Activated CD8-positive, alpha-beta memory T cell treated with anti-CD3 and anti-CD28 coated beads, Interleukin-2, amount 50 U/mL, for 1 hour (primary cell): ENCODE results near the gene PPP2R1A.

ENCODE experiments used
- DNase-seq: peaks from one replicate; pipeline ENCODE4 v3.0.0-alpha.2; 2020; ENCODE audit errors: extremely low read depth

Gene PPP2R1A

DNA sequence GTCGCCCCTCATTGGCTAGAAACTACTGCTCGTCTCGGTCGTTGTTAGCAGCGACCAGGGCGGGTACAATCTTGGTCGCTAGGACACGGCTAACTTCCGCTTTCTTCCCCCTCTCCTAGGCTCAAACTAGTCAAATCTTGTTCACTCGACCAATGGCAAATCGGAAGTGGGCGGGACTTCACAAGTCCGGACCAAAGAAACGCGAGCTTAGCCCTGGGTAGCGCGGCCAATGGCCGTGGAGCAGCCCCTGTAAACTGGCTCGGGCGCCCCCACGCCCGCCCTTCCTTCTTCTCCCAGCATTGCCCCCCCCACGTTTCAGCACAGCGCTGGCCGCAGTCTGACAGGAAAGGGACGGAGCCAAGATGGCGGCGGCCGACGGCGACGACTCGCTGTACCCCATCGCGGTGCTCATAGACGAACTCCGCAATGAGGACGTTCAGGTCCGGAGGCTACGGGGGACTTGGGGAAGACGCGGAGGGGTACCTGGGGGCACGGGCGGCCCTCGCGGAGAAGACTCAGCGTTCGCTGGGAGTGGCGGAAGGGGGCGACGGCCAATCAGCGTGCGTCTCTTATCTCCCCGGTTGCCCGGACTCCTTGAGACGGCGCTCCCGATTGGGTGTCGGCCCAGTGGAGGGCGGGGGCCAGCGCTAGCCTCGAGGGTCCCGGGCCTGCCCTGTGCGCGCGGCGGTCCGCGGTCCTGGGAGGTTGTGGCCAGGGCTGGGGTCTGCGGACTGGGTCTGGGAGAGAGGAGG lies at the start of gene PPP2R1A:
TSS of gene PPP2R1A (plus strand) at position 318 of the 752 bp plus-strand sequence. CDS start at position 363, 45 bp downstream.
- peak; percentile 100 for DNase-seq

DNA sequence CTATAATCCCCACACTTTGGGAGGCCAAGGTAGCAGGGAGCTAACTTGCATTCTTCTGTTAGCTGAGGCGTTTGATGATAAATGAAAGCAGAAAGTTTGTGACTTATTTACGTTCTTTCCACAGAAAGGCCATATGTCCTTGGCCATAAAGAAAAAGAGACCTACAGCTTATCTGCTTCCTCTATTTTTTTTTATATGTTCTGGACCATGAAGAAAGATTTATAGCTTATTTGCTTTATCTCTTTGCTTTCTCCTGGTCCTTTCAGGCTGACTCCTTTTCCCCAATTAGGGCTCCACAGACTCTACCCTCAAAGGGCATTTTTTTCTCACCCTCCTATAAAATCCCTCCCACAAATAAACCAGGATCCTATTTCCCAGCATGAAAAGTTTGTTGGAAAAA lies 48.6 kb upstream of the PPP2R1A start:
- no peak for DNase-seq

DNA sequence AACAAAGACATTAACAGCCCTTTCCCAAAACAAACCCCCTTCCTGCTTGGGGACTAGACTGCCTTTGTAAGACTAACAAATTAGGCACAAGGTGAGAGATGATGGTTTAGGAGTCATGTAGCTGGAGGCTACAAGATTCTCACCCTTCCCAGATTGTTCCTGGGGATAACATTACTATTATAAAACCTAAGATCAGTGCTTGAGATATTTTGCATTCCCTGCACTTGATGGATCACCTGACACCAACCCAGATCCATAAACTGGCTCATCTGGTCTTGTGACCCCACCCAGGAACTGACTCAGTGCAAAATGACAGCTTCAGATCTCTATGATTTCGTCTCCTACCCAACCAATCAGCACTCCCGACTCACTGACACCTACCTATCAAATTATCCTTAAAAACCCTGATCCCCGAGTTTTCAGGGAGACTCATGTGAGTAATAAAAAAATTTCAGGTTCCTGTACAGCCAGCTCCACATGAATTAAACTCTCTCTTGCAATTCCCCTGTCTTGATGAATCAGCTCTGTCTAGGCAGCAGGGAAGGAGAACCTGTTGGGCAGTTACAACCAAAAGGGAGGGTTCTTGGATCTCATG lies 47.8 kb upstream of the PPP2R1A start:
- DNase-seq: no peak

DNA sequence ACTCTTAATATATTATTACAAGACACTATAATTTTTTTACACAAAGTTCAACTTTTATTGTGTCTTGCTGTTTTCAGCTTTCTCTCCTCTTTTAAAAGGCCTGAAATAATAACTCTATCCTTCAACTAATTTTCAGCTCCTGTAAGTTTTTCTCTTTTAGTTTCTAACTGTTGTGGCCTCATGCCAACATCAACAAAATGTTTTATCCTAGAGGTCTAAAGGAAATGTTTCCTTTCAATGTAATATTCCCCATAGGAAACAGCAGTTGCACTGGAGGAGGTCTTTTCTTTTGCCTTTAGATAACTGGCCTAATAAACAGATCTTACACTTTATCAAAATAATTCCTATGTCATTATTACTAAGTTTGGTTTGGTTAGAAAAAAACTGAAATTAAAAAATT lies 41.6 kb upstream of the PPP2R1A start:
- no peak for DNase-seq

DNA sequence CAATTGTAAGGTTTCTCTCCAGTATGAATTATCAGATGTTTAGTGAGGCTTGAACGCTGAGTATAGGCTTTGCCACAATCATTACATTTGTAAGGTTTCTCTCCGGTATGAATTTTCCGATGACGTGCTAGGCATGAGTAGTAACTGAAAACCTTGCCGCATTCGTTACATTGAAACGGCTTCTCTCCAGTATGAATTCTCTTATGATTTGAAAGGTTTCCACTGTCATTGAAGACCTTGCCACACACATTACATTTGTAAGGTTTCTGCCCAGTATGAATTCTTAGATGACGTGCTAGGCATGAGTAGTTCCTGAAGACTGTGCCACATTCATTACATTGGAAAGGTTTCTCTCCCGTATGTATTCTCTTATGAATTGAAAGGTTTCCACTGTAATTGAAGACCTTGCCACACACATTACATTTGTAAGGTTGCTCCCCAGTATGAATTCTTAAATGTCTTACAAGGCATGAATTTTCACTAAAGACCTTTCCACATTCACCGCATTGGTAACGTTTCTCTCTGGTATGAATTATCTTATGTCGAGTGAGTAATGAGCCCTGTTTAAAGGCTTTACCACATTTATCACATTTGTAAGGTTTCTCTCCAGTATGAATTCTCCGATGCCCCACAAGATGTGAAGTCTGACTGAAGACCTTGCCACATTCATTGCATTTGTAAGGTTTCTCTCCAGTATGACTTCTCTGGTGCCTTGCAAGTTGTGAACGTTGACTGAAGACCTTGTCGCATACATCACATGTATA lies 34.1 kb upstream of the PPP2R1A start:
- DNase-seq: no peak

DNA sequence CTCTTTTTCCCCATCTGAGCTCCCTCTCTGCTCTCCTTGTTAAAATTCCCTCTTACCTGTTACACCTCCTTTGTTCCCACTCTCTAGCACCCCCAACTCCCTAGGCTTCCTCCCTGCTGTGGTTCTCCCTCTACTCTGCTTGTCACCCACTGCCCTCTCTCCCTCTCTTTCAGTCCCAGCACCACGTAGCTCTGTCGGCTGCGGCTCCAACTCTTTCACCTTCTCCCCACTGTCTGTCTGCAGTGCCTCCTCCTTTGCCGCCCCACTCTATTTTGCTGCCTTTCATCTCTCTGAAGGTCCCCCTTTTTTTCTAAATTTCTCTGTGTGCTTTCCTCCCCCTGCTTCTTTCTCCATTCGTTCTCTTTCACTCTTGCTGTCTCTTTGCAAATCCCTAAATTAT lies 19.5 kb upstream of the PPP2R1A start:
- no peak for DNase-seq

DNA sequence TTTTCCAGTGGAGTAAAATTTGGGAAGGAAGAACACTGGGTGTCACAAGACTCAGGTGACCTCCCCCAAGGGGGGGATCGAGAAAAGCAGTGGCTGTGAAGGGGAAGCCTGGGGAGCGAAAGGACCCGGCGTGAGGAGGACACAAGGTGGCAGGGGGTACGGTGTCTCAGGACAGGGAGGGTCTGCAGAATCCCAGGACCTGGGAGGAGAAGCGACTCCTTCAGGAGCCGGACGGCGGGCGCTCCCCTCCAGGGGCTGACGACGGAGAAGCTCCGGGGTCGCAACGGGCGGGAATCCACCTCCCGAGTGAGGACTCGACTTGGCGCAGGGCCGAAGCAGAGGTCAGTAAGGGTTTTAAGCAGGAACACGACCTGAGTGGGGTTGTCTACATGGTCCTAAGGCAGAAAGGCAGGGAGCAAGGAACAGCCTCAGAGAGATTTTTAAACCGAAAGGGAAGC lies 19.0 kb upstream of the PPP2R1A start:
- DNase-seq: no peak

DNA sequence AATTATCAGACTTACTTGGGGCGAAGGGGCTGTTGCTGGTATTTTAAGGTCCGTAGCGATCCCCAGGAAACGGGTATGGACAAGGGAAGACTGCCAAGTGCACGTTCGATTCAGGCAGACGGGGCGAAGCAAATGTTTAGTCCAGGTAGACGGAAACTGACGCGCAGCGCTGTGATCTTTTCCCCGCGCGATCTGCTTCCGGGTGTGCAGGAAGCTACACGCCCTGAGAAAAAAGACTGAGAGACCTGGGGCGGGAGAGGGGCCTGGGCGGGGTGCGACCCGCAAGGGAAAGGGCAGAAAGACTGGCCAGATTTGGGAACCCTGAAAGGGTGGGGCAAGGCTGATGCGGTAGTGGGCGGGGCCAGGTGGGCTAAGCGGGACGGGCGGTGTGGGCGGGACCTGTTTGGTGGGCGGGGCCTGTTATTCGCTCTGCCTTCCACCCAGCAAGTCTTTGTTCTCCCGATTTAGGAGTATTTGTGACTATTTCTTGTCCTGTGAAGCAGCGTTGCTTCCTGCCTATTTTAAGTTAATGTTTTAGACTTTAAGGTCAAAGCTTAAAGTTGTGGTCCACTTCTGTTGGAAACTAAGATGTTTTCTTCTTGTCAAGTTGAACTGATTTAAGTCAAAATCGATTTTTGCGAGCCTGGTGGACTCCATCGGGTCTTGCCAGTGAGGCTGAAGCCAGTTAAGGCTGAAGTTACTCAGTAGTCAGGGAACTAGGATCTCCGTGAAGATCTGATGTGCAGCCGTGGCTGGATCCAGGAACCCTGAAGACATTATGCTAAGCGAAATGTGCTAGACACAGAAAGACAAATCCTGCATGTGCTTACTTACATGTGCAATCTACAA lies 18.3 kb upstream of the PPP2R1A start, which contains the start of gene ZNF836:
TSS of gene ZNF836 (minus strand) at position 301 of the 849 bp plus-strand sequence. CDS start 3,549 bp downstream, outside the sequence.
- peak; percentile 84 for DNase-seq

DNA sequence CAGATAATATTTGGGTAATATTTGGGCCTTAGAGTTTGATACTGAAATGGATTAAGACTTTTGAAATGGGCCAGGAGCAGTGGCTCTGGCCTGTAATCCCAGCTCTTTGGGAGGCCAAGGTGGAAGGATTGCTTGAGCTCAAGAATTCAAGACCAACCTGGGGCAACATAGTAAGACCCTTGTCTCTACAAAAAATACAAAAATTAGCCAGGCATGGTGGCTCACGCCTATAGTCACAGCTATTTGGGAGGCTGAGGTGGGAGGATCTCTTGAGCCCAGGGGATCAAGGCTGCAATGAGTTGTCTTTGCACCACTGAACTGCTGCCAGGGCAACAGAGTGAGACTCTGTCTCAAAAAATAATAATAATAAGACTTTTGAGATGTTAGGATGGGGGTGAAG lies 17.5 kb upstream of the PPP2R1A start:
- no peak for DNase-seq

DNA sequence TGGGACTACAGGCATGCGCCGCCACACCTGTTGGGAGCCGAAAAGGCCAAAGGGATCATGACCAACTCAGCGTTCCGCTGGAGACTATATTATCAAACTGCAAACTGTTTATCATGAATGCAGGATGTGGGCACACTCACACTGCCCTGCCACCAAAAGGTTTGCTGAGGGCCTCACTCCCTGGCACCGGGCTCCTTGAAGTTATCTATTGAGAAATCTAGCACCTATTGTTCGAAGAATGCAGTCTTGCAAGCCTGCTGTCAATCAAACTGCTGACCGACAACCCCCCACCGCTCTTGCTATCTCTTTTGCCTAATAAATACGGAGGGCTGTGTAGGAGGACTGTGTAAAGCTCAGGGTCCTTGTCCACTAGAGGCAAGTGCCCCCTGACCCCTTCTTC lies 13.3 kb upstream of the PPP2R1A start:
- DNase-seq: no peak

DNA sequence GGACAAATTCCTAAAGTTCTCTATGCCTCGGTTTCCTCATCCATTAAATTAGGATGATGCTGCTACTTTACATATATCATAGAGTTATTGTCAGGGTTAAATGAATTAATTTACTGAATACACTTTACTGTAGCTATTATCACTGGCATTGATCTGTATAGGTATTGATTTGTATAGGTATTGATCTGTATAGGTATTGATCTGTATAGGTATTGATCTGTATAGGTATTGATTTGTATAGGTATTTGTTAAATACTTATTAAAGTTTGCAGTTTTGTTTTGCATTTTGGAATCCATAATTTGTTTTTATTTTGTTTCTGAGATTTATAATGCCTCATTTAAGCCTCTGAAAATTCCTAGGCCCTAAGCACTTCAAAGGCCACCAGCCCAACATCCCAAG lies 2.4 kb upstream of the PPP2R1A start:
- no peak for DNase-seq

DNA sequence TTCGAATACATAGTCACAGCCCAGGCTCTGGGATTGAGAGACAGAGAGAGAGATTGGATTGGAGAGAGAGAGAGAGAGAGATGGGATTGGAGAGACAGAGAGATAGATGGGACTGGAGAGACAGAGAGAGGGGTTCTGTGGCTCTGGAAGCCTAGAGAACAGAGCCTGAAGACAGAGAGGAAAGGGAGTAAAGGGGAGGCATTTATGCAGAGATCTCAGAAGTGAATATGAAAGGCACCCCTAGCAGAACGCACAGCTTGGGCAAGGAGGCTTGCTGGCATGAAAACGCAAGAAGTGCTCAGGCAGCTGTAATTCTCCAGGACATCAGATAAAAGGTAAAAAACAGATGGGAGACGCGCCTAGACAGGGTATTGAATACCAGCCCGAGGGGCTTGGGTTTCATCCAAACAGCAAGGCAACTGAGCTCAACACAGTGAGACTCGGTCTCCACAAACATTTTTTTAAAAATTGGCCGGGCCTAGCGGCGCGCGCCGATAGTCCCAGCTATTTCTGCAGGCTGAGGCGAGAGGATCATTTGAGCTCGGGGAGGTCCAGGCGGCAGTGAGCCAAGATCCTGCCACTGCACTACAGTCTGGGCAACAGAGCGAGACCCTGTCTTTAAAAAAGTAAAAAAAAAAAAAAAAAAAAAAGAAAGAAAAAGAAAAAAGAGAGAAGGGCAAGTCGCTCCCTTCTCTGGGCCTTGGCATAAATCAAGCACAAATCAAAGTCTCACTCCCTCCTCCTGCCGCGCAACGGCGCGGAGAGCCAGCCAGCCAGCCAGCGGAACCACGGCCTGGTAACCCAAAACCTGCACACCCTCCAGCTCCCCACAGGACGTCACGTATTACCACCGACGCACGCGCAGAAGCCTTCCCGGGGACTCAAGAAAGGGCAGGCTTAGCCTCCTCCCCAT lies 774 bp upstream of the PPP2R1A start:
- no peak for DNase-seq

DNA sequence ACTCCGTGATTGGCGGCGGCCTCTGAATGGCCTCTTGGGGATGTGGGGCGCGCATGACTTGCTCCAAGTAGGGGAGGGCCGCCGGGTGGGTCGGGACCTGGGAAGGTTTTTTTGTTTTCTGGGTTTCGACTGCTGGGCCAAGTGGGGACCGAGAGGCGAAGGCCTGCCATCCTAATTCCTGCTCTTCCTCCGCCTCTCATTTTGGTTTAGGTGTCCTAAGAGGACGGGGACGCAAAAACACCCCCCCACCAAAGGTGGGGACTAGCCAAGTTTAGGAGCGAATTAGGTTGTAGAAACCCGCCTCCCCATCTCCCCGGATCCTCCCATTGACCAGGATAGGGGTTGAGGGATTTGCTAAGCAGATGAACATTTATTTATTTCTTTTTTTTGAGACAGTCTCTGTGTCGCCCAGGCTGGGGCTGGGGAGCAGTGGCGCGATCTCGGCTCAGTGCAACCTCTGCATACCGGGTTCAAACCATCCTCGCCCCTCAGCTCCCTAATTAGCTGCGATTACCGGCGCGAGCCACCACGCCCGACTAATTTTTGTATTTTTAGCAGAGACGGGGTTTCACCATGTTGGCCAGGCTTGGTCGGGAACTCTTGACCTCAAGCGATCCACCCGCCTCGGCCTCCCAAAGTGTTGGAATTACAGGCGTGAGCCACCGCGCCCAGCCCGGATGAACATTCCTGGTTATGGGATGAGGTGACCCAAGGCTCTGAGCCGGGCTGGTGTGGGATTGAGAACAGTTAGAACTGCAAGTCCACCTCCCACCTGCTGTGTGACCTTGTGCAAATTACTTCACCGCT lies 838 bp downstream of the PPP2R1A start:
- no peak for DNase-seq

DNA sequence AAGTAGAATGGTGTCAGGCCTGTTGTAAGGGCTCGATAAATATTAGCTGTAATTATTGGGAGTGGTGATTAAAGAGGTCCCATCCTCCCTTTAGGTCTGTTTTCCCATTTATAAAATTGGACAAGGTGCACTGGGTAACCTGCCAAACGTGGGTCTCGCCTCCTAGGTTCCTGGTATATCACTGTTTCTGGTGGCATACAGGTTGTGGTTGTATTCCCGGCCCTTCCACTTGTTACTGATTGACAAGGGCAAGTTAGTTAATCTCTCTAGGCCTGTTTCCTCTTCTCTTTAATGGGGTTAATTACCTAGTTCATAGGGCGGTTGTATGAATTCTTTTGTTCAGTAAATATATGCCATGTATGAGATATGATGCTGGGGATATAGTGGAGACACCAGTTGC lies 1.5 kb downstream of the PPP2R1A start:
- no peak for DNase-seq

DNA sequence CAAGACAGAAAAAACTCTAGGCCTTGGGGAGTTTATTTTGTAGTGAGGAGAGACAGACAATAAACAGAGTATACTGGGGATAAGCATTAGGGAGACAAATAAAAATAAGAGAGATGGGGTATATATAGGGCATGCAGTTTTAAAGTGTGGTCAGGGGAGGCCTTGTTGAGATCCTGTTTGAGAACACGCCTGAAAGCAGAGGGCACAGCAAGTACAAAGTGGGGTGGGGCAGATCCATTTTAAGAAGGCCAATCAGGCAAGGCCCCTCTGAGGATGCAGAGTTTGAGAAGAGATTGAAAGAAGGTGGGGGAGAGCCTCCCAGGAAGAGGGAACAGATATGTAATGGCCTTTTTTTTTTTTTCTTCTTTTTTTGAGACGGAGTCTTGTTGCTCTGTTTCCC lies 2.1 kb downstream of the PPP2R1A start:
- no peak for DNase-seq

DNA sequence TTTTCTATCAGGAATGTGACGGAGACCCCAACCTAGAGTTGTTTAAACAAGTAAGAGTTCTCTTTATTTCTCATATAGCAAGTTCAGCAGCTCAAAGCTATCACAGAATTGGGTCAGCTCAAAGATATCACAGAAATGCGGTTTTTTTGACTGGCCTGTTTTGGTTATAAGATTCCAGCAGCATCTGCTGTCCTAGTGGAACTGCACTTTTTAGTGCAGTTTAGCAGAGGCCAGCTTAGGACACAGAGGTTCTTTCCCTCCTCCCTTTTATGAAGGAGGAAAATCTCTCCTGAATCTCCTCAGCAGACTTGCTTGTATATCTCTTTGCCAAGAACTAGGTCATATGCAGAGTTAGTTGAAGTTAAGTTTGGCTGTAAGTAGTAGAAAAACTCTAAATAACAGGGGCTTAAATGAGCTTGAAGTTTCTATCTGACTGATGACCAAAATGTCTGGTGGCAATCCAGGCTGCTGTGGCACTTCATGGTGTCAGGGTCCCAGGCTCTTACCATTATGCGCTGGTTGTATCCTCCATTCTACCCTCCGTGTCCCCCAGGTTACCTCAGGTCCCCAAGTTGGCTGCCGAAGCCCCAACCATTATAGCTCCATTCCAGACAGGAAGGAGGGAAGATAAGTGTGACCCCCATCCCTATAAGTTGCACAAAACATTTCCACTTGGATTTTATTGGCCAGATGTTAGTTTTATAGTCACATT lies 6.6 kb downstream of the PPP2R1A start:
- no peak for DNase-seq

DNA sequence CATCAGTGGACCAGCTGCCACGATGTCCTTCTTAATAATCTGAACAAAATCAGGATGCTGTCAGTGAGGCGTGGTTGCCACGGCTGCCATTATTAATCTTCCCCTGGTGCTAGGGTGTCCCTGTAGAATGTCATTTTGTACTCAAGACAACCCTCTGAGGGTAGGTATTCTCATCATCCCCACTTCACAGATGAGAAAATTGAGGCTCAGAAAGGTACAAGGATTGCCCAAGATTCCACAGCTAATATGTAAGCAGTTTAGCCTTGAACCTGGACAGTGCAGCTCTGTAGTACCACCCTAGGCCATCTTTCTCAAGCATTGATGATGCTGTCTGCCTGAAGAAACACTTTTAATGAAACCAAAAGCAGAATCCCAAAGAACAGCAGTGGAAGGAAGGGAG lies 8.1 kb downstream of the PPP2R1A start:
- DNase-seq: no peak

DNA sequence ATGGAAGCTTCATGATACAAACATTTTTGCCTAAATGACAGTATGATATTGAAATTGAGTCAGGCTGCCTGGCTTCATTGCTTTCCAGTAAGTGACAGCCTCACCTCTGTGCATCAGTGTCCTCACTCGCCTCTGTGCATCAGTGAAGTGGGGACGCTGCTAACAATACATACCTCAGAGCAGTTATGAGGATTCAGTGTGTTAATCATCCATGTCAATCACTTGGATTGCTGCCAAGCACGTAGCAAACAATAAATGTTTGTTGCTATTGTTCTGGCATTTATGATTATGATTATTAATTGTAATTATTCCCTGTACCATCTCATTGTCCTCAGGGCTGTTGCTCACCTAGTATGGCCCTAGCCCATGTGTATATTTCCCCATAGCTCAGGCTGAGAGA lies 8.8 kb downstream of the PPP2R1A start:
- no peak for DNase-seq

DNA sequence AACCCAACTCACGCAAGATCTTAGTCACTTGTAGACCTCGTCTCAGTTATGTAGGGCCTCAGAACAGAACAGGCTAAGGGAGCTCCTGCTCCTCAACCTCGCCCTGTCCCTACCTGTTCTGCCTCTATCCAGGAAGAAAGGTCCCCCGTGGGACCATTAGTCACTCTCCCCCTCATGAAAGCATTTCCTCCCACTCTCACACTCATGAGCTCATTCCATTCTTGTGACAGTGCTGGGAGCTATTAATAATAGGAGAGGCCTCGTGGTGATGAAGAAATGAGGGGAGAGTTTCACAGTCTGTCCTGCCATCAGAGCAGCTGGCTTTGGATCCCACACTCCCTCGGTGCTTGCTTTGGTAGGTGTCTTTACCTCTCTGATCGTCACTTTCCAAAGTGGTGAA lies 10.2 kb downstream of the PPP2R1A start:
- DNase-seq: no peak
